DOHH2 (cell line): Measurements from ENCODE around the gene SMAD7.

Source experiments
- H3F3A ChIP-seq: fragments of 200-600 bp; sonication (generic), shearing (Covaris generic); 2 replicates; pipeline ENCODE4 v1.6.0; 2016; ENCODE audit warnings: antibody characterized with exemption, mild to moderate bottlenecking; ENCODE audit not compliant: control insufficient read depth, insufficient read depth
- H3K27ac ChIP-seq: fragments of 200-600 bp; sonication (generic); 2 replicates; pipeline ENCODE4 v1.5.1; 2014; ENCODE audit warnings: low read depth, mild to moderate bottlenecking, low read length, moderate library complexity
- H3K27me3 ChIP-seq: fragments of 200-600 bp; sonication (generic); 2 replicates; pipeline ENCODE4 v1.6.1; 2014; ENCODE audit warnings: mild to moderate bottlenecking, low read length, mixed read lengths; ENCODE audit not compliant: control insufficient read depth
- H3K36me3 ChIP-seq: fragments of 200-600 bp; sonication (generic); 2 replicates; pipeline ENCODE4 v1.6.1; 2014; ENCODE audit warnings: mild to moderate bottlenecking, low read length, moderate library complexity, mixed read lengths; ENCODE audit not compliant: control insufficient read depth
- H3K4me1 ChIP-seq: fragments of 200-600 bp; sonication (generic); 2 replicates; pipeline ENCODE4 v1.6.1; 2014; ENCODE audit warnings: mild to moderate bottlenecking, low read length, mixed read lengths; ENCODE audit not compliant: control insufficient read depth
- H3K4me2 ChIP-seq: fragments of 200-600 bp; sonication (generic); 2 replicates; pipeline ENCODE4 v1.6.0; 2014; ENCODE audit warnings: mild to moderate bottlenecking, low read length, moderate library complexity
- H3K4me3 ChIP-seq: fragments of 200-600 bp; sonication (generic); 2 replicates; pipeline ENCODE4 v1.5.1; 2014; ENCODE audit warnings: mild to moderate bottlenecking, low read length, mixed read lengths
- H3K79me2 ChIP-seq: fragments of 200-600 bp; sonication (generic); 2 replicates; pipeline ENCODE4 v1.6.1; 2014; ENCODE audit warnings: mild to moderate bottlenecking, low read length, mixed read lengths; ENCODE audit not compliant: control insufficient read depth
- H3K9me2 ChIP-seq: fragments of 200-600 bp; sonication (generic); replicated peaks from 2 replicates; pipeline ENCODE4 v1.6.1; 2014; ENCODE audit warnings: mild to moderate bottlenecking, low read length, mixed read lengths; ENCODE audit not compliant: control insufficient read depth
- H3K9me3 ChIP-seq: fragments of 200-600 bp; sonication (generic); 2 replicates; pipeline ENCODE4 v1.6.1; 2014; ENCODE audit warnings: antibody characterized with exemption, low read length, mixed read lengths; ENCODE audit not compliant: control insufficient read depth, insufficient read depth
- H4K20me1 ChIP-seq: fragments of 200-600 bp; sonication (generic); 2 replicates; pipeline ENCODE4 v1.6.0; 2014; ENCODE audit warnings: low read depth, mild to moderate bottlenecking, antibody characterized with exemption, low read length, moderate library complexity; ENCODE audit not compliant: control insufficient read depth, insufficient read depth
- CTCF ChIP-seq: fragments of 200-600 bp; sonication (generic); IDR thresholded peaks from one replicate; pipeline ENCODE4 v1.5.1; 2014; ENCODE audit warnings: antibody characterized with exemption, mild to moderate bottlenecking, low read depth, low read length; ENCODE audit not compliant: poor library complexity, severe bottlenecking
- EZH2phosphoT487 ChIP-seq: fragments of 200-600 bp; sonication (generic); IDR thresholded peaks from 2 replicates; pipeline ENCODE4 v1.6.1; 2017; ENCODE audit warnings: borderline replicate concordance, mild to moderate bottlenecking, antibody characterized with exemption, low read length, moderate library complexity, mixed read lengths

The SMAD7 gene

GRCh38 chr18:48887294-48887904, 63.4 kb downstream of the SMAD7 start:
- TF ChIP-seq EZH2phosphoT487 (no peak), CTCF (no peak)
- no peak overlapping the region for H3K4me2 ChIP-seq

GRCh38 chr18:48886520-48887293, 64.1 kb downstream of the SMAD7 start:
- Histone ChIP-seq H3K4me3 (no peak overlapping the region), H3K36me3 (no peaks in the 10 kb centered on the region), H3F3A (no peaks in the 10 kb centered on the region), H3K9me3 (no peaks in the 10 kb centered on the region), H3K27ac (no peak overlapping the region), H3K4me1 (no peaks in the 10 kb centered on the region), H4K20me1 (no peaks in the 10 kb centered on the region), H3K4me2 (no peak overlapping the region), H3K79me2 (no peaks in the 10 kb centered on the region), H3K27me3 (no peaks in the 10 kb centered on the region), H3K9me2 (no peaks in the 10 kb centered on the region)
- TF ChIP-seq CTCF (no peak), EZH2phosphoT487 (no peak)

More at GRCh38 chr18:48887294-48887904, 63.4 kb downstream of the SMAD7 start:
- Histone ChIP-seq H3F3A (no peaks in the 10 kb centered on the region), H3K9me3 (no peaks in the 10 kb centered on the region), H3K27me3 (no peaks in the 10 kb centered on the region), H3K9me2 (no peaks in the 10 kb centered on the region), H3K79me2 (no peaks in the 10 kb centered on the region), H3K36me3 (no peaks in the 10 kb centered on the region), H3K4me3 (no peak overlapping the region), H4K20me1 (no peaks in the 10 kb centered on the region), H3K4me1 (no peaks in the 10 kb centered on the region), H3K27ac (no peak overlapping the region)

- H3K9me3 ChIP-seq: no peaks in the 10 kb centered on the region
- H3K9me2 ChIP-seq: no peaks in the 10 kb centered on the region
- H3K27me3 ChIP-seq: no peaks in the 10 kb centered on the region
- H3K79me2 ChIP-seq: no peaks in the 10 kb centered on the region
- no peak overlapping the region for H3K4me3 ChIP-seq
- no peaks in the 10 kb centered on the region for H3K4me1 ChIP-seq
- TF ChIP-seq EZH2phosphoT487 (no peak), CTCF (no peak)
- H3F3A ChIP-seq: no peaks in the 10 kb centered on the region
- H3K27ac ChIP-seq: no peak overlapping the region
- no peaks in the 10 kb centered on the region for H3K36me3 ChIP-seq
- no peaks in the 10 kb centered on the region for H4K20me1 ChIP-seq
- no peak overlapping the region for H3K4me2 ChIP-seq
These were observed 64.8 kb downstream of the SMAD7 start for GRCh38 chr18:48885924-48886400.
